Loucy (cell line): Measurements from ENCODE around the gene GABBR1.

Experiments
- CTCF ChIP-seq: fragments of 200-600 bp; sonication (generic); conservative IDR thresholded peaks from 2 replicates; pipeline ENCODE4 v1.5.1; 2014; ENCODE audit warnings: mild to moderate bottlenecking, antibody characterized with exemption, low read length
- EZH2phosphoT487 ChIP-seq: fragments of 200-600 bp; IDR thresholded peaks from 2 replicates; pipeline ENCODE4 v1.6.1; 2018; ENCODE audit warnings: antibody characterized with exemption, mild to moderate bottlenecking, moderate library complexity, borderline replicate concordance

- TF ChIP-seq CTCF (no peak), EZH2phosphoT487 (no peak)
Measured at GRCh38 chr6:29522227-29522626, 110.8 kb downstream of the GABBR1 start.
